GM19468 (cell line): ENCODE measurements around the gene COL4A2.

ENCODE experiments used
- ATAC-seq: cut with Tn5 transposase; IDR thresholded peaks from one replicate; pipeline ENCODE4 v1.9.1; 2021; ENCODE audit warnings: mild to moderate bottlenecking, moderate library complexity, moderate number of reproducible peaks; ENCODE audit not compliant: unreplicated experiment; ENCODE audit errors: extremely low read depth

The COL4A2 gene

DNA sequence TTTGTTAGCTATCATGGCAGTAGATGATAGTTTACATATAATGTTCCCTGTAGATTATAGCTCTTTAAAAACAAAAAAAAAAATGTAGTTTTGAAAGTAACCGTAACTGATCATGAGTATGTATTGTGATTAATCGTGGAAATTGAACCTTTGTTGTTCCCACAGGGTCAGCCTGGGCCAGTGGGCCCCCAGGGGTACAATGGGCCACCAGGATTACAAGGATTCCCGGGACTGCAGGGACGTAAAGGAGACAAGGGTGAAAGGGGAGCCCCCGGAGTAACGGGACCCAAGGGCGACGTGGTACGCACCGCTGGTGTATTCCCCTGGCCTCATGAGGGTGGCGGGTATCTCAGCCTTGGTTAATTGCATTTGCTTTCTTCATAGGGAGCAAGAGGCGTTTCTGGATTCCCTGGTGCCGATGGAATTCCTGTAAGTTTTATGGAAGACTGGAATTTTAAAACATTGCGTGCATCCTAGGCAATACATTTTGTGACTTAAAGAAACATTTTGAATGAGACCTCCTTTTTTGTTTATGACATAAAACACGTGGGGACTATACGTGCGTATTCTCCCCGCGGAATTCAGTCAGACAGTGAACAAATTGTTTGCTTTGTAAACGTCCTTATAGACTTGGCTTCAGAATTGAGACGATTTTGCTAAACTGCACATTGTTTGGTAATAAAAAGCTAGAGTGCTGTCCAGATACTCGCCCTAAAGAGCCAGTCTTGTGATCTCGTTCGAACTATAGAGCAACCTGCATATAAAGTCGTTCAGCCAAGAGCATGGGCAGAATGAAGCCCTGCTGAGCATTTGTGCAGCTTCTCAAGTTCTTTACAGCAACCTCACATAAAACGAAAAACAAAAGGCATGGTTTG is 117.7 kb downstream of the COL4A2 start:
- ATAC-seq: no peak

GRCh38 chr13:110425444-110425780 is 118.3 kb downstream of the COL4A2 start:
- no peak for ATAC-seq

DNA sequence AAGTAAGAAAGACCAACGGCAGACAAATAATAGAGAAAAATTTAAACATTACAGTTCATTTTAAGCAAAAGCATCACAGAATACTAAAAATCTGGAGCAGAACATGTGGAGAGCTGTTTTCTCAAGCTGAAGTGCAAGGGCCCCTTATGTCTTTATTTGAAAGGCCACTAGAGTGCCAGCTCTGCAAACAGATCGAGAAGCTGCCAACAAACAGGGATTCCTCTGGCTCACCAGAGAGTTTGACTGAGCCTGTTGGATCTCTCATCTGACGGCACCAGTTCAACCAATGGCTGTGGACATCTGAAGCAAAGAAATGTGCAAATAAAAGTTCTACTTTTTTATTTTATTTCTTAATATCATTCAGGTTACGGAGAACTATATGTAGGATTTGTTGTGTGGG is 119.7 kb downstream of the COL4A2 start:
- no peak for ATAC-seq

- no peak for ATAC-seq
Observed at GRCh38 chr13:110428313-110428712, 121.2 kb downstream of the COL4A2 start.

DNA sequence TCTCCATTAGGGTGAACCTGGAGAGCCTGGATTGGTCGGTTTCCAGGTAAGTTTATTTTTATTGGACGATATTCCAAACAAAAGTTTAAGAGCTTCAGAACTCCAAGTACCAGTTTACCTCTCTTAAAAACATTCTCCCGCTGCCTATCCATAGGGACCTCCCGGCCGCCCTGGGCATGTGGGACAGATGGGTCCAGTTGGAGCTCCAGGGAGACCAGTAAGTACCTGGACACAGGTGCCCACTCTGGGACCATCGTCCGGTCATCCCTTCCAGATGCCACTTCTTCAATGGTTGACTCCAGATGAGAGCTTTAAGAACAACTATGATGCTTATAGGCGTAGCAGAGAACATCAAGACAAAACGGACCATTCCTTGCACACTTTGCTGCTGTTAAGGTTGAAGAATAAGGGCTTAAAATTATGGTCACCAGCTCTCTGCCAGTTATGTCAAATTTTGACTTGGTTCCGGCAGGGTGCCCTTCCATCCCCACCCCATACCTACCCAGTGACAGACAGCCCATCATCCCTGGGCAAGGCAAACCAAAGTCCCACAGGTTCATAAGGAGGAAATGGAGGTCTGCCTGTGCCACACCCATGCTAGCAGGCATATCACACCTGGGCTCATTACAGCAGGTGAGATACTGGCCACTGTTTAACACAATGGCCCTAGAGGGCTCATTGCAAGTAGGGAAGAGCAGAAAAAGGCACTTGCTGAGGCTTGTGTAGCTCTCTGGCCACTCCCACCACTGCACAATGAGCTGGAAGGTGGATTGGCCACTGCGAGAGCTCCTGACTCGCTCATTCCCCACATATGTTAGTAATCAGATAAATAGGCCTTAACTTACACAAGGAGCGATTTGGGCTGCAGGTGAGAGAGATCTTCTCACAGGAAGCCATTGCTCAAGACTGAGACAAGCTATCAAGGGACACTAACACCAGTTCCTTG is 123.6 kb downstream of the COL4A2 start:
- no peak for ATAC-seq

- ATAC-seq: no peak
Observed at GRCh38 chr13:110431425-110432294, 124.6 kb downstream of the COL4A2 start.

GRCh38 chr13:110432522-110432921 is 125.4 kb downstream of the COL4A2 start:
- ATAC-seq: no peak

DNA sequence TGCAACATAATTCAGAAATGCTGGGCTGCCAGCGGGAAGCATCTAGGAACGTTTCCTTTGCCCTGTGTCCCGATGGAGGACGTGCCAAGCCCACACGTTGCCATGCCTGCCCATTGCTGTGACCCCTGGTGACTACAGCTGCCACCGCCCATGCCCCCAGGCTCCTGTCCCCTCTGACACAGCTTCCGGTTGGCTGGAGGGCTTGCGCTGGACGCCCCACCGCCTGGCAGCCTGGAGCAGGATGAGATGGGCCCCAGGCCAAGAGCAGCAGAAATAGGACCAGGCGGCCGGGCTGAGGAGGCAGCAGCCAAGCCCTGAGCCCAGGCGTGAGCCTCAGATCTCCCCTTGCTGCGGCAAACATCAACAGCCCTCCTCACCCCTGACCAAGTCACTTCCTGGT is 125.9 kb downstream of the COL4A2 start:
- no peak for ATAC-seq

DNA sequence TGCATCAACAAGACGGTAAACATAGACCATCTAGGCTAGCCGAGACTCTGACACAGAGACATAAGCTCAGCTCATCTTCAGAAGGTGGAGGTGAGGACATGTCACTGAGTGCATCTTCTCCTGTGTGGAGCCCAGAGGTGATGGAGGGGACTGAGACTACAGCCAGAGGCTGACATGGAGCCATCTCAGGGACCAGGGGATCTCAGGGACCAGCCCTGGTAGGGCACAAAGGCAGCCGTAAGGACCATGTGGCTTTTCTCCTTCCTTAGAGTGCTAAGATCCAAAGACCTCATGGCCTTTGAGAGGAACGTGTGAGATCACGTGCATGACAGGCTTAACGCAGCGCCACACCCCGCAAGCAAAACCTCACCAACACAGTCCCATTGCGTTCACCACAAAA is 127.5 kb downstream of the COL4A2 start:
- no peak for ATAC-seq

DNA sequence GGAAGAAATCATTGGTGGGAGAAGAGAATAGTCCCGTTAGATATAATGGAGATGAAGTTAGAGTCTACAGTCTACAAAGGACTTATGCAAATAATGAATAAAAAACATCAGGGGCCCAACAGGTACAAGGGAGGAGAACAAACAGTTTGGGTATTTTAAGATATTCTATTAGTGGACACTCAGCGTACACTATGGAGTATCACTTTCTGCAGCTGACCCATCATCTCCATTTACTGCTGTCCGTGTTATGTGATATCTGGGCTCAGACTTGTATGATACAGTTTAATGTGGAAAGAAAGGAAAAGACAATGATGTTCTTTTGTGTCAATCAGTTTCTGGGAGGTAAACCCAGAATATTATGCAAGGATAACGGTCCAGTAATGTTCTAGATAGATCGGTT is 128.2 kb downstream of the COL4A2 start:
- no peak for ATAC-seq

GRCh38 chr13:110436276-110436675 is 129.2 kb downstream of the COL4A2 start:
- ATAC-seq: no peak

- no peak for ATAC-seq
Observed at GRCh38 chr13:110436786-110437370, 129.8 kb downstream of the COL4A2 start.

GRCh38 chr13:110438211-110438610 is 131.1 kb downstream of the COL4A2 start:
- ATAC-seq: no peak

DNA sequence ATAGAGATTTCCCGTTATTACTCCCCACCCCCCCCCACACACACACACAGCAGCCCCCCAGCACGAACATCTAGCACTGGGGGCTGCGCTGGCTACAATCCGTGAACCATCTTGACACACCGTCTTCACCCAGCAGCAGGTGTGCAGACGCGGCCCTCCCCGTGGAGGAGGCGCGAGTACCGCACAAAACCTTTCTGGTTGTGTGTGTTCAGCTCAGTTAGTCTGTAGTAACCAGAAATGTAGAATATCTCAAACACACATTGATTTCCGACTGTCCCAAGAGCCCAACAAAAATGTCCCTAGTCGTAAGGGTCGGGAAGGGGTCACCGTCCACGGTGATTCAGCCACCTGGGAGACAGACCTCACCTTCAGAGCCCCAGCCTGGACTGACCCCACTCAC is 131.7 kb downstream of the COL4A2 start:
- no peak for ATAC-seq

- ATAC-seq: no peak
Observed at GRCh38 chr13:110440946-110441731, 134.1 kb downstream of the COL4A2 start.

DNA sequence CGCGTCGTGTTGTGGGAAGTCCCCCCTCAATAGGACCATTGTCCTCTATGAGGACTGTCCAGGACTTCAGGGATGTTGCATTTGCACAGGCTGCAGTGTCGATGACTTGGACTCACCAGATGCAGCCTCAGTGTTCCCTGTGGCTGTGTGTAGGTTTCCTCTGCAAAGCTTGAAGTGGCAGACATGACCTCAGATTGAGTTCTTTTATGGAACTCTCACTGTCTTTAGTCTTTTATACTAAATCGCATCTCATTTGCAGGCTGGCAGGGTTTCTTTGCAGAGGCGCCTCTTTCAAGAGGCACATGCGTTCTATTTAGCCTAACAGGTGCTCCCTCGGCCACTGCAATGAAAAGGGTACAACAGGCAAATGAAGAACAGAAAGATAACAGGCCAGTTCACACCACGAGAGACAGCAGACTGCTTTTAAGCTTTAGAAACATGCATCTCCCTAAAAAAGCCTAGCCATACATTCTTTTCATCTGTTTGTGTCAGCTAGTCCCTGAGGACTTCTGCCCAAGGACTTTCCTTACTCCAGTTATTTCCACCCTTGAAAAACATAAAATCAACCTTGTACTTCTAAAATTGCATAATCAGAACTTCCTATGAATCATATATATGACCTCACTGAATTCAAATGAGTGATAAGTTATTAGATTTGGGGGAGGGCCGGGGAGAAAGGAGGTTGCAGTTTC is 136.0 kb downstream of the COL4A2 start:
- no peak for ATAC-seq

GRCh38 chr13:110443622-110444225 is 136.6 kb downstream of the COL4A2 start:
- no peak for ATAC-seq

- no peak for ATAC-seq
Observed at GRCh38 chr13:110444226-110444653, 137.2 kb downstream of the COL4A2 start.
